Inflammatory macrophage treated with lipopolysaccharide for 4 hours (primary cell): Measurements from ENCODE around the gene PANX3.

Experiments
- DNase-seq: peaks from one replicate; pipeline ENCODE4 v3.0.0-alpha.2; 2020

Gene PANX3

DNA sequence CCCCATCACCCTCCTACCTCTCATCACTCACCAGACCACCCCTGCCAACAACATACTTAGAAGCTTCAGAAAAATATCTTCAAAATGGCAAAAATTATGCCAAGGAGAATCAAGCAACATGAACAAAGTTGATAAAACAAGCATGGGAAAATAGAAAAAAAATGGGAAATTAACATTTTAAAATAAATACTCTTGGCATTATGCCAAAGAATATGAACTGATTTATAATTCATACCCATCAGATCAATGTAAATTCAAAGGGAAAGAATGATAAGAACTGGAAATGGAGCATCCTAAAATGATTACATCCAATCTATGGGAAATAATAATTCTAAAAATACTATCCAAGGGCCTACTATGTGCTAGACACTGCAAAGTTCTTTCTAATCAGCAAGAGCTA is 50.3 kb downstream of the PANX3 start:
- DNase-seq = no peak

DNA sequence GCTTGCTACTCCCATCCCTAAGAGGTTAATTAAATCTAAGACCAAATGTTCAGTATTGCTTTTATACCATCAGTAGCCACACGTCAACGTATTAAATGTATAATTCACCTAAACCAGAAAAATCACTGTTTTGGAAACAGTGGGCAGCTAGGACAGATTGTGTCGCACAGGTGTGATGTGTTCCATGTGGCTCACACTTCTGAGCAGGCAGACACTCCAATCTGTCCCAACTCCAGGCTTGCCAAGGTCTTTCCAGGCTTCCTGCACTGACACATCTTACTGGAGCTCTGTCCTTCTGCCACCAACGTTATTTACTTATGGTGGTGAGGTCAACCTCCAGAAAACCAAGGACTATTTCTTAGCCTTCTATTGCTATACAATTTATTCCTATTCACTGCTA is 50.9 kb downstream of the PANX3 start:
- DNase-seq = no peak

DNA sequence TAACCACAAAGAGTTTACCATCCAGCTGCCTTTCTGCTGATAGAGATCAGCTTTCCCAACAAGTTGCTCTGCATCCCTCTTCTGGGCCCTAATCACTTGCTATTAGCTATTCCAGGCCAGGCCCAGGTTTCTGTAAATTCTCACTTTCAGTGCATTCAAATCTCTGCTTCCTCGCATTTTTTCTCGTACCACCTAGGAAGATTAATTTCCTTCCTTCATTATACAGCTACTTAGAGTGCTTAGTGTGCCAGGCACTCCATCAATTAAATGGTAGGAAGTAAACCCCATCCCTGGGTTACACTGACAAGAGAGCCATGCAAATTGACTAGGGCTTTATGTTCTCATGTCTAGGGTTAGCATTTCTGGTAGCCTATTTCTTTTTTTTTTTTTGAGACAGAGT is 52.6 kb downstream of the PANX3 start:
- no peak for DNase-seq

DNA sequence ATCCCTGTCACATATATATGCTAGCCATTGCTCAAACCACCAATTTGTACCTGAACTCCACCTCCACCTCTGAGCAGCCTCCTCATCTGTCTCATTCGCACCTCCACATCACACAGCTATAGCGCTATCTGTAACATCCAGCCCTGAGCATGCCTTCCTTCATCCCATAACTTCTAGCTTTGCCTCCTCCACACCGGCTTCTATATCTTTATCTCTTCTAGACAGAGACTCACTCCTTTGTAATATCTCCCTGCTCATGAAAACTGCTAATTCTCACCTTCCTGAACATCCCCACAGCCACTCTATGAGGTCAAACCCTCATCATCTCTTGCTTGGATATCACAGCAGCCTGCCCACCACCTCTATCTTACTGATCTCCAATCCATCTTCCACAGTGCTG is 56.4 kb downstream of the PANX3 start:
- no peak for DNase-seq

DNA sequence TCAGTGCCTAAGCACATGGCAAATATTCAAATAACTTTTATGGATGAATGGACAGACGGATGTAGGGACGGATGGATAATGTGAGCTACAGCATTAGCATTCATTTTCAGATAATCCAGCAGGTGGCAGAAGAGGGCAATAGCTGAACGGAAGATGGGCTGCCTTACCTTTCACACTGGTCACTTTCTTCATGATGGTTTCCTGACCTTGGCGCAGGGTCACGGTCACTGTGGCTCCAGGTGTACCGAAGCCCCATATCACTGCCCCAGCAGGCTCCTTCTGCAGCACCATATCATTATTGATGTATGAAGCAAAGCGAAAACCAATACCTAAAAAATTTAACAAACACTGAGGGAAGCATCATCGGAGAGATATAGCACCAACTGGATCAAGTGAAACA is 58.0 kb downstream of the PANX3 start:
- DNase-seq = peak; percentile 46
